ENCODE results near the gene TRIM15.

DNA sequence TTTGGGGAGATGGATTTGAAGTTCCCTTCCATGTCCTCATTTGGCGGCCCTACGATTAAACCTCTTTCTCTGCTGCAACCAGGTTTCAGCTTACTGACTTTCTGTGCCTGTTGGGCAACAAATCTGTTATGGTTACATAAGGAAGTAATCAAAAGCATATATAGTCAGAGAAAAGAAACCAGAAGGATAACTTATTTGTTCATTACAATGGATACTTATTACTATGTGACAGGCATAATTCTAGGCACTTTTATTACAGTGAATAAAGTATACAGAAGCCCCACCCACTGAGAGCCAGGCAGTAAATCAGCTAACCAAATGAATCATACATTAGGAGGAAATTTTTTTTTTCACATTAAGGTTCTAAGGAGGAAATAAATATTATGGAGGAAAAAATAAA lies 40.8 kb upstream of the TRIM15 start:
- no peak for TF ChIP-seq EZH2phosphoT487 (IDR thresholded peaks at IDR 0.05; ENCODE audit: insufficient read depth, low read depth)
- TF ChIP-seq EZH2 (IDR thresholded peaks at IDR 0.05; ENCODE audit: insufficient read depth, poor library complexity, severe bottlenecking) = no peak

Measured in GM23248 (cell line).